Raji (cell line): ENCODE data around the gene AMOTL1.

ENCODE experiments used
- POLR2A ChIP-seq: IDR thresholded peaks from 2 replicates; pipeline ENCODE4 v1.6.1; 2011; ENCODE audit warnings: low read depth, low read length, control low read depth; ENCODE audit not compliant: insufficient read depth

Gene AMOTL1

GRCh38 chr11:94767701-94768601 lies at the start of gene AMOTL1:
Gene AMOTL1 (plus strand): TSS chr11:94768356. CDS start chr11:94768512, 156 bp downstream.
- no peak for TF ChIP-seq POLR2A

- no peak for TF ChIP-seq POLR2A
These were observed 48.3 kb upstream of the AMOTL1 start for GRCh38 chr11:94719876-94720275.

GRCh38 chr11:94721565-94722292 lies 46.4 kb upstream of the AMOTL1 start:
- TF ChIP-seq POLR2A: no peak

- TF ChIP-seq POLR2A: no peak
These were observed 45.4 kb upstream of the AMOTL1 start for GRCh38 chr11:94722735-94723134.

GRCh38 chr11:94725097-94725496 lies 43.1 kb upstream of the AMOTL1 start:
- TF ChIP-seq POLR2A: no peak

GRCh38 chr11:94727819-94728218 lies 40.3 kb upstream of the AMOTL1 start:
- no peak for TF ChIP-seq POLR2A

GRCh38 chr11:94728541-94728940 lies 39.6 kb upstream of the AMOTL1 start:
- TF ChIP-seq POLR2A: no peak

- no peak for TF ChIP-seq POLR2A
These were observed 39.0 kb upstream of the AMOTL1 start for GRCh38 chr11:94728966-94729751.

GRCh38 chr11:94730153-94730552 lies 38.0 kb upstream of the AMOTL1 start:
- TF ChIP-seq POLR2A: no peak

- TF ChIP-seq POLR2A: no peak
These were observed 36.1 kb upstream of the AMOTL1 start for GRCh38 chr11:94731880-94732601.

GRCh38 chr11:94732617-94733281 lies 35.4 kb upstream of the AMOTL1 start:
- no peak for TF ChIP-seq POLR2A

GRCh38 chr11:94734563-94735275 lies 33.4 kb upstream of the AMOTL1 start:
- no peak for TF ChIP-seq POLR2A

GRCh38 chr11:94735907-94736306 lies 32.2 kb upstream of the AMOTL1 start:
- TF ChIP-seq POLR2A: no peak

GRCh38 chr11:94737171-94737611 lies 31.0 kb upstream of the AMOTL1 start:
- no peak for TF ChIP-seq POLR2A

GRCh38 chr11:94738746-94739145 lies 29.4 kb upstream of the AMOTL1 start:
- TF ChIP-seq POLR2A: no peak
